ENCODE measurements around the gene BTLA.

Gene BTLA

DNA sequence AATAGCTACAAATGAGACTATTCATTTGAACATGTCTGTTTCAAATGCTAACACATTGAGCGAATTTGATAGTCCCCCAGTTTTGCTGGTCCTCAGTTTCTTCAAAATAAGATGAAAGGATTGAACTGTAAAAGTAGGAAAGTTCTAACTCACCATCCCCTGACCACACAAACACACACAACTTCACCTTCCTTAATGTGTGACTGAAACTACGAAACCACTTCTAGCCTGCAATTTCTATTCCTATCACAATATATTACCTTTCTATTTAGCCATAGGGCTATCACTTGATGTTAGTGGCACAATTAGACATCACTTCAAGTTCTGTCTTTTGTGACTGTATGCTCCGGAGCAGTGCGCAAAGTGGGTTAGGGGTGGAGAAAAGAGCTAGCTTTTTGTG is 14.9 kb downstream of the BTLA start:
- no peaks in the 10 kb centered on the region for H3K9me3 ChIP-seq (ENCODE audit: control insufficient read depth, low read length)
- H3K27me3 ChIP-seq (ENCODE audit: control insufficient read depth in 1 of 2, insufficient read depth in 1 of 2, low read length in 2 of 2) = no peaks in the 10 kb centered on the region
- H4K8ac ChIP-seq (ENCODE audit: low read length) = no peak overlapping the region
- no peak overlapping the region for H3K9ac ChIP-seq (ENCODE audit: low read length)
- H3K4me2 ChIP-seq (ENCODE audit: low read length, poor library complexity, severe bottlenecking) = no peak overlapping the region
- WGBS = 88% methylated on average over 3 of the region's 4 CpGs
- no peak overlapping the region for H2BK15ac ChIP-seq (ENCODE audit: low read depth, poor library complexity, severe bottlenecking)
- no peak overlapping the region for H3K4me3 ChIP-seq (ENCODE audit: insufficient read depth in 1 of 2, low read depth in 1 of 2, low read length in 2 of 2)
- H3K14ac ChIP-seq (ENCODE audit: low read length in 2 of 2) = no peak overlapping the region
- H3K23ac ChIP-seq (ENCODE audit: low read length in 2 of 2) = no peak overlapping the region
- no peak overlapping the region for H2BK5ac ChIP-seq (ENCODE audit: low read depth, low read length, poor library complexity, severe bottlenecking)
- no peak overlapping the region for H2AK5ac ChIP-seq (ENCODE audit: low read length, severe bottlenecking)
- H4K91ac ChIP-seq (ENCODE audit: low read length) = no peak overlapping the region
- H3K27ac ChIP-seq (ENCODE audit: low read length, poor library complexity, severe bottlenecking) = no peak overlapping the region
- H3K4me1 ChIP-seq (ENCODE audit: control insufficient read depth, insufficient read depth, low read depth, low read length) = no peaks in the 10 kb centered on the region
- no peak overlapping the region for H3K18ac ChIP-seq (ENCODE audit: low read depth in 1 of 2, low read length in 2 of 2)
- no peaks in the 10 kb centered on the region for H3K79me1 ChIP-seq (replicated peaks; ENCODE audit: low read length, poor library complexity, severe bottlenecking)
- no peak overlapping the region for H3K4ac ChIP-seq (ENCODE audit: low read depth in 1 of 2, low read length in 2 of 2)
- H2BK12ac ChIP-seq (ENCODE audit: low read length in 2 of 2) = no peak overlapping the region
- H3K36me3 ChIP-seq (ENCODE audit: control insufficient read depth in 1 of 2, insufficient read depth in 2 of 2, low read depth in 1 of 2, low read length in 2 of 2) = no peaks in the 10 kb centered on the region
- no peak for DNase-seq
- no peak overlapping the region for H2BK120ac ChIP-seq (ENCODE audit: low read depth, low read length)
- H2AFZ ChIP-seq (ENCODE audit: low read depth, low read length) = no peak overlapping the region

GRCh38 chr3:112482675-112483074 is 16.6 kb downstream of the BTLA start:
- no peak overlapping the region for H2BK15ac ChIP-seq (ENCODE audit: low read depth, poor library complexity, severe bottlenecking)
- WGBS = no CpG with 5 or more reads among the region's 1 CpG

DNA sequence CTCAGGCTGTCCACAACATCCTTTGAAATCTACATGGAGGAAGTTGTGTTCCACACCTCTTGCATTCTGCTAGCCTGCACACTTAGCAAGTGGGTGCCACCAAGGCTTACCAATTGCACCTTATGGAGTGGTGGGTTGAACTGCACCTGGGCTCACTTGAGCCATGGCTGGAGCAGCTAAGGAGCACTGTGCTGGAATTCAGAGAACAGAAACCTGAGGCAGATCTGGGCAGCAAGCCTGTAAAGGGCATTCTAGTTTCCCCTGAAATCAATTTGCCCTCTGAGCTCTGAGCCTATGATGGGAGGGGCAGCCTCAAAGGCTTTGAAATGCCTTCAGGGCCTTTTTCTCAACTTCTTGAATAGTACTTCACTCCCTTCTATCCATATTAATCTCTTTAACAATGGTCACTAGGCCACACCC is 18.0 kb downstream of the BTLA start:
- Histone ChIP-seq H3K18ac (ENCODE audit: low read depth in 1 of 2, low read length in 2 of 2) (no peak overlapping the region), H3K9ac (ENCODE audit: low read length) (no peak overlapping the region), H3K9me3 (ENCODE audit: control insufficient read depth, low read length) (no peaks in the 10 kb centered on the region), H2BK12ac (ENCODE audit: low read length in 2 of 2) (no peak overlapping the region), H4K8ac (ENCODE audit: low read length) (no peak overlapping the region), H2BK15ac (ENCODE audit: low read depth, poor library complexity, severe bottlenecking) (no peak overlapping the region), H4K91ac (ENCODE audit: low read length) (no peak overlapping the region), H3K4ac (ENCODE audit: low read depth in 1 of 2, low read length in 2 of 2) (no peak overlapping the region), H3K4me3 (ENCODE audit: insufficient read depth in 1 of 2, low read depth in 1 of 2, low read length in 2 of 2) (no peak overlapping the region), H3K36me3 (ENCODE audit: control insufficient read depth in 1 of 2, insufficient read depth in 2 of 2, low read depth in 1 of 2, low read length in 2 of 2) (no peaks in the 10 kb centered on the region), H3K23ac (ENCODE audit: low read length in 2 of 2) (no peak overlapping the region), H2BK5ac (ENCODE audit: low read depth, low read length, poor library complexity, severe bottlenecking) (no peak overlapping the region), H2AK5ac (ENCODE audit: low read length, severe bottlenecking) (no peak overlapping the region), H3K14ac (ENCODE audit: low read length in 2 of 2) (no peak overlapping the region), H3K79me1 (replicated peaks; ENCODE audit: low read length, poor library complexity, severe bottlenecking) (no peaks in the 10 kb centered on the region), H3K27me3 (ENCODE audit: control insufficient read depth in 1 of 2, insufficient read depth in 1 of 2, low read length in 2 of 2) (no peaks in the 10 kb centered on the region), H3K4me1 (ENCODE audit: control insufficient read depth, insufficient read depth, low read depth, low read length) (no peaks in the 10 kb centered on the region), H3K4me2 (ENCODE audit: low read length, poor library complexity, severe bottlenecking) (no peak overlapping the region), H2AFZ (ENCODE audit: low read depth, low read length) (no peak overlapping the region), H2BK120ac (ENCODE audit: low read depth, low read length) (no peak overlapping the region), H3K27ac (ENCODE audit: low read length, poor library complexity, severe bottlenecking) (no peak overlapping the region)
- no peak for DNase-seq

More at GRCh38 chr3:112482675-112483074, 16.6 kb downstream of the BTLA start:
- no peak overlapping the region for H2BK12ac ChIP-seq (ENCODE audit: low read length in 2 of 2)
- no peak overlapping the region for H4K8ac ChIP-seq (ENCODE audit: low read length)
- H3K27me3 ChIP-seq (ENCODE audit: control insufficient read depth in 1 of 2, insufficient read depth in 1 of 2, low read length in 2 of 2) = no peaks in the 10 kb centered on the region
- no peak overlapping the region for H3K4me2 ChIP-seq (ENCODE audit: low read length, poor library complexity, severe bottlenecking)
- no peak overlapping the region for H3K27ac ChIP-seq (ENCODE audit: low read length, poor library complexity, severe bottlenecking)
- H3K4me1 ChIP-seq (ENCODE audit: control insufficient read depth, insufficient read depth, low read depth, low read length) = no peaks in the 10 kb centered on the region
- no peak overlapping the region for H3K4ac ChIP-seq (ENCODE audit: low read depth in 1 of 2, low read length in 2 of 2)
- no peak overlapping the region for H2AK5ac ChIP-seq (ENCODE audit: low read length, severe bottlenecking)
- H2BK5ac ChIP-seq (ENCODE audit: low read depth, low read length, poor library complexity, severe bottlenecking) = no peak overlapping the region
- H3K9ac ChIP-seq (ENCODE audit: low read length) = no peak overlapping the region
- no peak overlapping the region for H3K14ac ChIP-seq (ENCODE audit: low read length in 2 of 2)
- no peak overlapping the region for H3K23ac ChIP-seq (ENCODE audit: low read length in 2 of 2)
- DNase-seq = no peak
- H3K18ac ChIP-seq (ENCODE audit: low read depth in 1 of 2, low read length in 2 of 2) = no peak overlapping the region
- H3K9me3 ChIP-seq (ENCODE audit: control insufficient read depth, low read length) = no peaks in the 10 kb centered on the region
- no peak overlapping the region for H4K91ac ChIP-seq (ENCODE audit: low read length)
- no peaks in the 10 kb centered on the region for H3K36me3 ChIP-seq (ENCODE audit: control insufficient read depth in 1 of 2, insufficient read depth in 2 of 2, low read depth in 1 of 2, low read length in 2 of 2)
- no peak overlapping the region for H2BK120ac ChIP-seq (ENCODE audit: low read depth, low read length)
- no peaks in the 10 kb centered on the region for H3K79me1 ChIP-seq (replicated peaks; ENCODE audit: low read length, poor library complexity, severe bottlenecking)
- no peak overlapping the region for H3K4me3 ChIP-seq (ENCODE audit: insufficient read depth in 1 of 2, low read depth in 1 of 2, low read length in 2 of 2)
- no peak overlapping the region for H2AFZ ChIP-seq (ENCODE audit: low read depth, low read length)

GRCh38 chr3:112477891-112478290 is 21.4 kb downstream of the BTLA start:
- Histone ChIP-seq H2BK5ac (ENCODE audit: low read depth, low read length, poor library complexity, severe bottlenecking) (no peak overlapping the region), H2BK15ac (ENCODE audit: low read depth, poor library complexity, severe bottlenecking) (no peak overlapping the region), H4K91ac (ENCODE audit: low read length) (no peak overlapping the region), H2BK12ac (ENCODE audit: low read length in 2 of 2) (no peak overlapping the region), H3K23ac (ENCODE audit: low read length in 2 of 2) (no peak overlapping the region), H3K36me3 (ENCODE audit: control insufficient read depth in 1 of 2, insufficient read depth in 2 of 2, low read depth in 1 of 2, low read length in 2 of 2) (no peaks in the 10 kb centered on the region), H3K9me3 (ENCODE audit: control insufficient read depth, low read length) (no peaks in the 10 kb centered on the region), H3K18ac (ENCODE audit: low read depth in 1 of 2, low read length in 2 of 2) (no peak overlapping the region), H3K4me1 (ENCODE audit: control insufficient read depth, insufficient read depth, low read depth, low read length) (no peaks in the 10 kb centered on the region), H3K4ac (ENCODE audit: low read depth in 1 of 2, low read length in 2 of 2) (no peak overlapping the region), H2AFZ (ENCODE audit: low read depth, low read length) (no peak overlapping the region), H3K9ac (ENCODE audit: low read length) (no peak overlapping the region), H3K4me2 (ENCODE audit: low read length, poor library complexity, severe bottlenecking) (no peak overlapping the region), H2AK5ac (ENCODE audit: low read length, severe bottlenecking) (no peak overlapping the region), H3K27me3 (ENCODE audit: control insufficient read depth in 1 of 2, insufficient read depth in 1 of 2, low read length in 2 of 2) (no peaks in the 10 kb centered on the region), H4K8ac (ENCODE audit: low read length) (no peak overlapping the region), H2BK120ac (ENCODE audit: low read depth, low read length) (no peak overlapping the region), H3K14ac (ENCODE audit: low read length in 2 of 2) (no peak overlapping the region), H3K27ac (ENCODE audit: low read length, poor library complexity, severe bottlenecking) (no peak overlapping the region), H3K79me1 (replicated peaks; ENCODE audit: low read length, poor library complexity, severe bottlenecking) (no peaks in the 10 kb centered on the region), H3K4me3 (ENCODE audit: insufficient read depth in 1 of 2, low read depth in 1 of 2, low read length in 2 of 2) (no peak overlapping the region)
- no peak for DNase-seq
- no CpG with 5 or more reads among the region's 1 CpG for WGBS

Data from mesenchymal stem cell (in vitro differentiated cells and primary cell).